ENCODE results near the gene RPAP3. TPM values are rescaled to one million over a fixed set of nuclear protein-coding genes. Genes with fewer than 3 reads are reported as not detected.
A peak's percentile ranks its signal among the peaks of the same experiment; 100 is the strongest.

Gene RPAP3
- total RNA-seq, 1 donor from 2014 or later: 7.6 TPM

GRCh38 chr12:47722136-47722834 lies 16.5 kb upstream of the RPAP3 start:
- H3K36me3 ChIP-seq (ENCODE audit: control insufficient read depth, insufficient read depth, low read length): no peaks in the 10 kb centered on the region
- peak; percentile 62 for FAIRE-seq
- TF ChIP-seq CTCF (IDR thresholded peaks at IDR 0.05; ENCODE audit: insufficient read depth, low read length, severe bottlenecking): no peak
- H3K27me3 ChIP-seq (ENCODE audit: control insufficient read depth, insufficient read depth, low read length): no peaks in the 10 kb centered on the region
- H3K4me3 ChIP-seq (ENCODE audit: low read depth, low read length): no peak overlapping the region
- no peak for DNase-seq (ENCODE audit: low read depth)

- Histone ChIP-seq H3K4me3 (ENCODE audit: low read depth, low read length) (no peak overlapping the region), H3K36me3 (ENCODE audit: control insufficient read depth, insufficient read depth, low read length) (no peaks in the 10 kb centered on the region), H3K27me3 (ENCODE audit: control insufficient read depth, insufficient read depth, low read length) (no peaks in the 10 kb centered on the region)
- no peak for TF ChIP-seq CTCF (IDR thresholded peaks at IDR 0.05; ENCODE audit: insufficient read depth, low read length, severe bottlenecking)
- DNase-seq (ENCODE audit: low read depth): no peak
- no peak for FAIRE-seq
These were observed 15.7 kb upstream of the RPAP3 start for GRCh38 chr12:47721431-47721973.

- no peak overlapping the region for H3K4me3 ChIP-seq (ENCODE audit: low read depth, low read length)
- no peak for TF ChIP-seq CTCF (IDR thresholded peaks at IDR 0.05; ENCODE audit: insufficient read depth, low read length, severe bottlenecking)
- no peaks in the 10 kb centered on the region for H3K36me3 ChIP-seq (ENCODE audit: control insufficient read depth, insufficient read depth, low read length)
- DNase-seq (ENCODE audit: low read depth) (no peak), FAIRE-seq (no peak)
- H3K27me3 ChIP-seq (ENCODE audit: control insufficient read depth, insufficient read depth, low read length): no peaks in the 10 kb centered on the region
These were observed 12.7 kb upstream of the RPAP3 start for GRCh38 chr12:47718531-47718930.

- Histone ChIP-seq H3K4me3 (ENCODE audit: low read depth, low read length) (no peak overlapping the region), H3K27me3 (ENCODE audit: control insufficient read depth, insufficient read depth, low read length) (no peaks in the 10 kb centered on the region), H3K36me3 (ENCODE audit: control insufficient read depth, insufficient read depth, low read length) (no peaks in the 10 kb centered on the region)
- FAIRE-seq: no peak
- DNase-seq (ENCODE audit: low read depth): peak; percentile 63
- peak; percentile 96 for TF ChIP-seq CTCF (IDR thresholded peaks at IDR 0.05; ENCODE audit: insufficient read depth, low read length, severe bottlenecking)
These were observed 11.8 kb upstream of the RPAP3 start for GRCh38 chr12:47717443-47718193.

- no peak for DNase-seq (ENCODE audit: low read depth)
- FAIRE-seq: no peak
- H3K27me3 ChIP-seq (ENCODE audit: control insufficient read depth, insufficient read depth, low read length): no peaks in the 10 kb centered on the region
- TF ChIP-seq CTCF (IDR thresholded peaks at IDR 0.05; ENCODE audit: insufficient read depth, low read length, severe bottlenecking): no peak
- H3K36me3 ChIP-seq (ENCODE audit: control insufficient read depth, insufficient read depth, low read length): no peaks in the 10 kb centered on the region
- H3K4me3 ChIP-seq (ENCODE audit: low read depth, low read length): no peak overlapping the region
These were observed 11.2 kb upstream of the RPAP3 start for GRCh38 chr12:47717046-47717442.
